HG03097 (cell line): ENCODE data around the gene EGFL8.

Source experiments
- ATAC-seq: cut with Tn5 transposase; IDR thresholded peaks from one replicate; pipeline ENCODE4 v1.9.1; 2021; ENCODE audit not compliant: unreplicated experiment, low FRiP score

EGFL8 gene

GRCh38 chr6:32146287-32146686 lies 18.1 kb upstream of the EGFL8 start:
- ATAC-seq = no peak

- ATAC-seq = no peak
Observed at GRCh38 chr6:32146687-32147086, 17.7 kb upstream of the EGFL8 start.

- no peak for ATAC-seq
Observed at GRCh38 chr6:32147401-32148132, 16.8 kb upstream of the EGFL8 start.

GRCh38 chr6:32148289-32149091 lies 15.9 kb upstream of the EGFL8 start:
- no peak for ATAC-seq

- ATAC-seq = no peak
Observed at GRCh38 chr6:32149092-32149755, 15.2 kb upstream of the EGFL8 start.

GRCh38 chr6:32149932-32150870 lies 14.2 kb upstream of the EGFL8 start:
- no peak for ATAC-seq

- no peak for ATAC-seq
Observed at GRCh38 chr6:32151181-32151862, 13.1 kb upstream of the EGFL8 start.

- ATAC-seq = no peak
Observed at GRCh38 chr6:32151863-32152768, 12.3 kb upstream of the EGFL8 start, which contains the start of gene PRRT1. Gene PRRT1, minus strand, starts transcription at chr6:32151939. Its CDS starts 112 bp downstream, at chr6:32151827.

GRCh38 chr6:32152769-32153563 lies 11.4 kb upstream of the EGFL8 start:
- no peak for ATAC-seq

- ATAC-seq = no peak
Observed at GRCh38 chr6:32153564-32154513, 10.6 kb upstream of the EGFL8 start, which contains the start of gene PPT2. Gene PPT2, plus strand, starts transcription at chr6:32154141. Its CDS starts 454 bp downstream, at chr6:32154595.

GRCh38 chr6:32154514-32155161 lies 9.8 kb upstream of the EGFL8 start:
- no peak for ATAC-seq

GRCh38 chr6:32156891-32157290 lies 7.5 kb upstream of the EGFL8 start:
- ATAC-seq = no peak

- ATAC-seq = no peak
Observed at GRCh38 chr6:32158052-32158451, 6.3 kb upstream of the EGFL8 start.

- no peak for ATAC-seq
Observed at GRCh38 chr6:32163559-32164258, 686 bp upstream of the EGFL8 start.

GRCh38 chr6:32166411-32167061 lies 2.1 kb downstream of the EGFL8 start:
- ATAC-seq = no peak
